ENCODE measurements around the gene TSPAN31. TPM values are rescaled to one million over a fixed set of nuclear protein-coding genes. Genes with fewer than 3 reads are reported as not detected.

The TSPAN31 gene
- total and polyA plus RNA-seq, 9 of the 15 experiments (the other 6 are each of a cell fraction or from before 2014, with no cell fraction given): 11.3 to 26.4 (median 14.3) TPM

DNA sequence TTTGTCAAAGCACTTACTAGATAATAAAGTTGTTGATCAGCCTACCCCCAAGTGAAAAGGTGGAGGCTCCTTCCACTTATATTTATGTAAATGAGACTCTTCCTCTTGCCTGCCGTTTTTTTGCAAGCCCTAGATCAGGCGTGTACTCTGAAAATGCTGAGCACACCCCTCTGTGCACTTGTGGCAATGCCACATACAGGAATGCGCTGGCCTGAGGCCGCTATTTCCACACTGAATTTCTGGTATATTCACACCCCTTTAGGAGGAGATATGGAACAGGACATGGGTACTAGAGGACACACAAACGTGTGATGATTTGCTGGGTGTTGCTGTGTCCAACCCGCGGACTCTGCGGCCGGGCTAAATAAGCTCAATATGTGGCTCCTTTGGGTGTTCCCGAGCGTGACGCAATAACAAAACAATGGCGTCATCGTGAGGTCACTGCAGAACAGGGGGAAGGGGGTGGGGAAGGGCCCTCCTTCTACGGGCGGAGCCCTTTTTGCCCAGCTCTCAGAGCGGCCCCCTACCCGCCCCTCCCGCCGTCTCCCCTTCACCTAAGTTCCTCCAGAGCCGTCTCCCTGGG is 554 bp upstream of the TSPAN31 start (continued):
- TF ChIP-seq CHAMP1 (IDR thresholded peaks at IDR 0.05) (no peak), ZBTB8A (IDR thresholded peaks at IDR 0.05; ENCODE audit: partially characterized antibody) (no peak), EP400 (IDR thresholded peaks at IDR 0.05) (peak; percentile 46; the same call in 1 of the 2 replicates), JUND (IDR thresholded peaks at IDR 0.05; ENCODE audit: borderline replicate concordance, low read depth, low read length) (peak; percentile 86), JUND (tag; IDR thresholded peaks at IDR 0.05; ENCODE audit: borderline replicate concordance, low read depth, low read length) (peak; percentile 90; the same call in 2 of the 3 replicates), E2F5 (CRISPR knock-in tag; IDR thresholded peaks at IDR 0.05) (no peak; the same call in 1 of the 2 replicates), CSDE1 (IDR thresholded peaks at IDR 0.05) (peak in 1 of 2 experiments; percentile 87; a peak in 2 of 4 replicates), POLR2AphosphoS5 (IDR thresholded peaks at IDR 0.05; ENCODE audit: control insufficient read depth, insufficient read depth, low read depth, low read length) (no peak), NBN (IDR thresholded peaks at IDR 0.05; ENCODE audit: low read depth) (peak; percentile 95), FIP1L1 (IDR thresholded peaks at IDR 0.05; ENCODE audit: low read depth, low read length, poor library complexity, severe bottlenecking) (no peak), ESRRA (IDR thresholded peaks at IDR 0.05; ENCODE audit: borderline replicate concordance, low read depth) (0 out of 2 replicates have a peak, but pooled peaks have one; percentile 47), GATA2 (CRISPR knock-in tag; IDR thresholded peaks at IDR 0.05) (no peak), SAFB (IDR thresholded peaks at IDR 0.05; ENCODE audit: borderline replicate concordance, low read depth, low read length) (no peak), ARID2 (IDR thresholded peaks at IDR 0.05) (no peak), SP1 (CRISPR knock-in tag; IDR thresholded peaks at IDR 0.05) (peak; percentile 90), ZNF133 (CRISPR knock-in tag; IDR thresholded peaks at IDR 0.05) (no peak), BRD9 (IDR thresholded peaks at IDR 0.05; ENCODE audit: low read depth, partially characterized antibody) (no peak), FOXK2 (conservative IDR thresholded peaks at IDR 0.05 in 1 of 2, IDR thresholded peaks at IDR 0.05 in 1 of 2; ENCODE audit: low read depth in 2 of 2) (no peak)
- TF ChIP-seq, protein P1, sequence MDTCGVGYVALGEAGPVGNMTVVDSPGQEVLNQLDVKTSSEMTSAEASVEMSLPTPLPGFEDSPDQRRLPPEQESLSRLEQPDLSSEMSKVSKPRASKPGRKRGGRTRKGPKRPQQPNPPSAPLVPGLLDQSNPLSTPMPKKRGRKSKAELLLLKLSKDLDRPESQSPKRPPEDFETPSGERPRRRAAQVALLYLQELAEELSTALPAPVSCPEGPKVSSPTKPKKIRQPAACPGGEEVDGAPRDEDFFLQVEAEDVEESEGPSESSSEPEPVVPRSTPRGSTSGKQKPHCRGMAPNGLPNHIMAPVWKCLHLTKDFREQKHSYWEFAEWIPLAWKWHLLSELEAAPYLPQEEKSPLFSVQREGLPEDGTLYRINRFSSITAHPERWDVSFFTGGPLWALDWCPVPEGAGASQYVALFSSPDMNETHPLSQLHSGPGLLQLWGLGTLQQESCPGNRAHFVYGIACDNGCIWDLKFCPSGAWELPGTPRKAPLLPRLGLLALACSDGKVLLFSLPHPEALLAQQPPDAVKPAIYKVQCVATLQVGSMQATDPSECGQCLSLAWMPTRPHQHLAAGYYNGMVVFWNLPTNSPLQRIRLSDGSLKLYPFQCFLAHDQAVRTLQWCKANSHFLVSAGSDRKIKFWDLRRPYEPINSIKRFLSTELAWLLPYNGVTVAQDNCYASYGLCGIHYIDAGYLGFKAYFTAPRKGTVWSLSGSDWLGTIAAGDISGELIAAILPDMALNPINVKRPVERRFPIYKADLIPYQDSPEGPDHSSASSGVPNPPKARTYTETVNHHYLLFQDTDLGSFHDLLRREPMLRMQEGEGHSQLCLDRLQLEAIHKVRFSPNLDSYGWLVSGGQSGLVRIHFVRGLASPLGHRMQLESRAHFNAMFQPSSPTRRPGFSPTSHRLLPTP (IDR thresholded peaks at IDR 0.05; ENCODE audit: borderline replicate concordance, extremely low read depth, insufficient read length): no peak
- TF ChIP-seq, protein P2, sequence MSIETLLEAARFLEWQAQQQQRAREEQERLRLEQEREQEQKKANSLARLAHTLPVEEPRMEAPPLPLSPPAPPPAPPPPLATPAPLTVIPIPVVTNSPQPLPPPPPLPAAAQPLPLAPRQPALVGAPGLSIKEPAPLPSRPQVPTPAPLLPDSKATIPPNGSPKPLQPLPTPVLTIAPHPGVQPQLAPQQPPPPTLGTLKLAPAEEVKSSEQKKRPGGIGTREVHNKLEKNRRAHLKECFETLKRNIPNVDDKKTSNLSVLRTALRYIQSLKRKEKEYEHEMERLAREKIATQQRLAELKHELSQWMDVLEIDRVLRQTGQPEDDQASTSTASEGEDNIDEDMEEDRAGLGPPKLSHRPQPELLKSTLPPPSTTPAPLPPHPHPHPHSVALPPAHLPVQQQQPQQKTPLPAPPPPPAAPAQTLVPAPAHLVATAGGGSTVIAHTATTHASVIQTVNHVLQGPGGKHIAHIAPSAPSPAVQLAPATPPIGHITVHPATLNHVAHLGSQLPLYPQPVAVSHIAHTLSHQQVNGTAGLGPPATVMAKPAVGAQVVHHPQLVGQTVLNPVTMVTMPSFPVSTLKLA (conservative IDR thresholded peaks at IDR 0.05): no peak

Measured in K562 (cell line).